Neural cell (in vitro differentiated cells): ENCODE measurements around the gene IRF2BP1. TPM values are rescaled to one million over a fixed set of nuclear protein-coding genes. Genes with fewer than 3 reads are reported as not detected.

Experiments
- H2AFZ ChIP-seq: fragments of 200-600, 300-800 bp; sonication (generic), shearing (Covaris generic); 2 replicates; pipeline ENCODE4 v1.6.0; 2014; ENCODE audit warnings: low read depth, mild to moderate bottlenecking, antibody characterized with exemption, low read length, moderate library complexity
- H3F3A ChIP-seq: fragments of 200-600 bp; shearing (Covaris generic); 2 replicates; pipeline ENCODE4 v1.6.1; 2016; ENCODE audit warnings: mild to moderate bottlenecking, moderate library complexity, mixed read lengths, antibody characterized with exemption, low read length; ENCODE audit not compliant: insufficient read depth, poor library complexity, severe bottlenecking
- H3K27ac ChIP-seq: fragments of 200-600, 300-800 bp; sonication (generic), shearing (Covaris generic); 2 replicates; pipeline ENCODE4 v1.5.1; 2014; ENCODE audit warnings: mild to moderate bottlenecking, low read length, moderate library complexity
- H3K27me3 ChIP-seq: fragments of 300-800, 200-600 bp; sonication (generic), shearing (Covaris generic); 2 replicates; pipeline ENCODE4 v1.6.0; 2014; ENCODE audit warnings: mild to moderate bottlenecking, low read depth, low read length, moderate library complexity; ENCODE audit not compliant: insufficient read depth
- H3K36me3 ChIP-seq: fragments of 300-800, 200-600 bp; sonication (generic), shearing (Covaris generic); 2 replicates; pipeline ENCODE4 v1.5.1; 2014; ENCODE audit warnings: mild to moderate bottlenecking, antibody characterized with exemption, low read length, moderate library complexity; ENCODE audit not compliant: insufficient read depth
- H3K4me2 ChIP-seq: fragments of 300-800, 200-600 bp; sonication (generic), shearing (Covaris generic); 2 replicates; pipeline ENCODE4 v1.6.0; 2014; ENCODE audit warnings: mild to moderate bottlenecking, low read length
- H3K4me3 ChIP-seq: fragments of 300-800, 200-600 bp; sonication (generic), shearing (Covaris generic); 2 replicates; pipeline ENCODE4 v1.5.1; 2014; ENCODE audit warnings: mild to moderate bottlenecking, low read length, moderate library complexity
- H3K79me2 ChIP-seq: fragments of 200-600 bp; shearing (Covaris generic); replicated peaks from 2 replicates; pipeline ENCODE4 v1.6.0; 2014; ENCODE audit warnings: mild to moderate bottlenecking, low read length, moderate library complexity; ENCODE audit not compliant: insufficient read depth
- H3K9ac ChIP-seq: fragments of 300-800, 200-600 bp; sonication (generic), shearing (Covaris generic); 2 replicates; pipeline ENCODE4 v1.6.1; 2016; ENCODE audit warnings: mild to moderate bottlenecking, low read length, mixed read lengths
- H3K9me2 ChIP-seq: fragments of 200-600 bp; shearing (Covaris generic); 2 replicates; pipeline ENCODE4 v1.6.1; 2016; ENCODE audit warnings: mild to moderate bottlenecking, low read length, mixed read lengths; ENCODE audit not compliant: insufficient read depth
- H3K9me3 ChIP-seq: fragments of 200-600, 300-800 bp; sonication (generic), shearing (Covaris generic); 2 replicates; pipeline ENCODE4 v1.6.1; 2016; ENCODE audit warnings: mild to moderate bottlenecking, mixed run types, low read length, moderate library complexity, mixed read lengths
- H4K20me1 ChIP-seq: fragments of 200-600 bp; shearing (Covaris generic); 2 replicates; pipeline ENCODE4 v1.6.1; 2016; ENCODE audit warnings: mild to moderate bottlenecking, mixed run types; ENCODE audit not compliant: insufficient read depth
- EP300 ChIP-seq: fragments of 450-650 bp; conservative IDR thresholded peaks from 2 replicates; pipeline ENCODE4 v1.6.1; 2014; ENCODE audit warnings: antibody characterized with exemption, mild to moderate bottlenecking, moderate library complexity; ENCODE audit not compliant: poor library complexity, severe bottlenecking
- EZH2 ChIP-seq: fragments of 200-600, 300-800 bp; shearing (Covaris generic), sonication (generic); IDR thresholded peaks from 2 replicates; pipeline ENCODE4 v1.6.1; 2014; ENCODE audit warnings: antibody characterized with exemption, low read length, borderline replicate concordance, mild to moderate bottlenecking; ENCODE audit not compliant: insufficient read depth, poor library complexity, severe bottlenecking
- MXI1 ChIP-seq: fragments of 450-650 bp; conservative IDR thresholded peaks from 2 replicates; pipeline ENCODE4 v1.6.1; 2014; ENCODE audit warnings: antibody characterized with exemption, mild to moderate bottlenecking; ENCODE audit not compliant: poor library complexity, severe bottlenecking
- POLR2AphosphoS5 ChIP-seq: IDR thresholded peaks from 2 replicates; pipeline ENCODE4 v1.6.1; 2012
- RAD21 ChIP-seq: fragments of 450-650 bp; conservative IDR thresholded peaks from 2 replicates; pipeline ENCODE4 v1.6.1; 2014; ENCODE audit warnings: antibody characterized with exemption, mild to moderate bottlenecking, moderate library complexity
- SMC3 ChIP-seq: fragments of 450-650 bp; conservative IDR thresholded peaks from 2 replicates; pipeline ENCODE4 v1.6.1; 2014; ENCODE audit warnings: antibody characterized with exemption, mild to moderate bottlenecking, moderate library complexity; ENCODE audit not compliant: poor library complexity
- TAF1 ChIP-seq: IDR thresholded peaks from 2 replicates; pipeline ENCODE4 v1.6.1; 2012; ENCODE audit warnings: low read depth
- polyA plus RNA-seq: library from polyadenylated mRNA; depleted of rRNA; stranded (reverse); fragments of >200 nt; gene quantifications from 2 replicates; pipeline ENCODE4 v1.2.3, GENCODE V29; 2014
- TF ChIP-seq, protein P1 (sequence below): IDR thresholded peaks from 2 replicates; pipeline ENCODE4 v1.6.1; 2012; ENCODE audit warnings: borderline replicate concordance
- TF ChIP-seq, protein P2 (sequence below): fragments of 450-650 bp; IDR thresholded peaks from 2 replicates; pipeline ENCODE4 v1.5.1; 2014; ENCODE audit warnings: antibody characterized with exemption, mild to moderate bottlenecking, moderate library complexity; ENCODE audit not compliant: poor library complexity, severe bottlenecking

Gene IRF2BP1
- polyA plus RNA-seq, 1 donor from 2014 or later = 26.9 TPM

DNA sequence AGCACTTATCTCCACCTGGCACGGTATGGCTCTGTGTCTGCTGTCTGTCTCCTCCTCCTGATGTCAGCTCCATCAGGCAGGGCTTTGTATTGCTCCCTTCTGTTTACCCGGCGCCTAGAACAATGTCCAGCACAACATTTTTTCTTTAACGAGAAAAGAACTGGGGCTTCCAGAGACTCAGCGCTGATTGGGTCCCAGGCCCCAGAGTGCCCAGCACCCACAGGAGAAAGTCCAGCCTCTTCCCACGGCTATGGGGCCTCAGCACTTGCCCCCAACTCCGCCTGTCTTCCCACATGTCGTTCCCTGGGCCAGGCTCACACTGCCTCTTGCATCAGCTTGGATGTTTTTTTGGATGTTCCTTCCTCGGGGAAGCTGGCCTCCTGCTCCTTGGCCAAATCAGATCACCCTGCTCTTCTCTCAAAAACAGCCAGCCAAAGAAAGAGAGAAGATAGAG lies 9.6 kb upstream of the IRF2BP1 start:
- H3K4me2 ChIP-seq = no peak overlapping the region
- H4K20me1 ChIP-seq = no peaks in the 10 kb centered on the region
- H3K9ac ChIP-seq = no peak overlapping the region
- H2AFZ ChIP-seq = no peak overlapping the region
- no peaks in the 10 kb centered on the region for H3K9me2 ChIP-seq
- H3K9me3 ChIP-seq = no peaks in the 10 kb centered on the region
- no peak for TF ChIP-seq TAF1
- TF ChIP-seq MXI1 = no peak
- no peak for TF ChIP-seq RAD21
- no peaks in the 10 kb centered on the region for H3K36me3 ChIP-seq
- no peaks in the 10 kb centered on the region for H3K79me2 ChIP-seq
- H3K4me3 ChIP-seq = no peak overlapping the region
- H3F3A ChIP-seq = no peaks in the 10 kb centered on the region
- no peak overlapping the region for H3K27ac ChIP-seq
- no peaks in the 10 kb centered on the region for H3K27me3 ChIP-seq

DNA sequence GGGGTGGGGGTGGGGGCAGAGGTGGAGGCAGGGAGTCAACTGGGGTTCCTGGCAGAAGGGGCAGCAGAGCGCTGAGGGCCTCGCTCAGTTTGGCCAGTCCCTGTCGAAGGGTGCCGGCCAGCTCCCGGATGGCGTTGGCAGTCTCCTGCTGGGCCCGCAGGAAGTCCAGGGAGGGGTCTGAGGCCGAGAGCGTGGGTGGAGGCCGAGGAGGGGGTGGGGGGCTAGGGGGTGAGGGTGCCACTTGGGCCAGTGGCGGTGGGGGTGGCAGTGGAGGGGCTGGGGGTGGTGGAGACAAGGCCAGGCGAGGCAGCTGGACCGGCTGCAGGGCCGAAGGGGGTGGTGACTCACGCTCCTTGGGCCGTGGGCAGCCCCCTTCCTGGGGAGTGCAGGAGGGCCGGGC lies 4.9 kb upstream of the IRF2BP1 start:
- Histone ChIP-seq H3K9ac (no peak overlapping the region), H3K9me3 (no peaks in the 10 kb centered on the region), H2AFZ (no peak overlapping the region), H3K27ac (no peak overlapping the region), H3K27me3 (no peaks in the 10 kb centered on the region), H3K9me2 (no peaks in the 10 kb centered on the region), H4K20me1 (no peaks in the 10 kb centered on the region), H3K4me2 (no peak overlapping the region), H3F3A (no peaks in the 10 kb centered on the region), H3K36me3 (no peaks in the 10 kb centered on the region), H3K4me3 (no peak overlapping the region), H3K79me2 (no peaks in the 10 kb centered on the region)
- no peak for TF ChIP-seq RAD21
- TF ChIP-seq EP300 = no peak
- no peak for TF ChIP-seq TAF1
- TF ChIP-seq, protein P1, sequence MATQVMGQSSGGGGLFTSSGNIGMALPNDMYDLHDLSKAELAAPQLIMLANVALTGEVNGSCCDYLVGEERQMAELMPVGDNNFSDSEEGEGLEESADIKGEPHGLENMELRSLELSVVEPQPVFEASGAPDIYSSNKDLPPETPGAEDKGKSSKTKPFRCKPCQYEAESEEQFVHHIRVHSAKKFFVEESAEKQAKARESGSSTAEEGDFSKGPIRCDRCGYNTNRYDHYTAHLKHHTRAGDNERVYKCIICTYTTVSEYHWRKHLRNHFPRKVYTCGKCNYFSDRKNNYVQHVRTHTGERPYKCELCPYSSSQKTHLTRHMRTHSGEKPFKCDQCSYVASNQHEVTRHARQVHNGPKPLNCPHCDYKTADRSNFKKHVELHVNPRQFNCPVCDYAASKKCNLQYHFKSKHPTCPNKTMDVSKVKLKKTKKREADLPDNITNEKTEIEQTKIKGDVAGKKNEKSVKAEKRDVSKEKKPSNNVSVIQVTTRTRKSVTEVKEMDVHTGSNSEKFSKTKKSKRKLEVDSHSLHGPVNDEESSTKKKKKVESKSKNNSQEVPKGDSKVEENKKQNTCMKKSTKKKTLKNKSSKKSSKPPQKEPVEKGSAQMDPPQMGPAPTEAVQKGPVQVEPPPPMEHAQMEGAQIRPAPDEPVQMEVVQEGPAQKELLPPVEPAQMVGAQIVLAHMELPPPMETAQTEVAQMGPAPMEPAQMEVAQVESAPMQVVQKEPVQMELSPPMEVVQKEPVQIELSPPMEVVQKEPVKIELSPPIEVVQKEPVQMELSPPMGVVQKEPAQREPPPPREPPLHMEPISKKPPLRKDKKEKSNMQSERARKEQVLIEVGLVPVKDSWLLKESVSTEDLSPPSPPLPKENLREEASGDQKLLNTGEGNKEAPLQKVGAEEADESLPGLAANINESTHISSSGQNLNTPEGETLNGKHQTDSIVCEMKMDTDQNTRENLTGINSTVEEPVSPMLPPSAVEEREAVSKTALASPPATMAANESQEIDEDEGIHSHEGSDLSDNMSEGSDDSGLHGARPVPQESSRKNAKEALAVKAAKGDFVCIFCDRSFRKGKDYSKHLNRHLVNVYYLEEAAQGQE = no peak
- TF ChIP-seq EZH2 = no peak
- TF ChIP-seq, protein P2, sequence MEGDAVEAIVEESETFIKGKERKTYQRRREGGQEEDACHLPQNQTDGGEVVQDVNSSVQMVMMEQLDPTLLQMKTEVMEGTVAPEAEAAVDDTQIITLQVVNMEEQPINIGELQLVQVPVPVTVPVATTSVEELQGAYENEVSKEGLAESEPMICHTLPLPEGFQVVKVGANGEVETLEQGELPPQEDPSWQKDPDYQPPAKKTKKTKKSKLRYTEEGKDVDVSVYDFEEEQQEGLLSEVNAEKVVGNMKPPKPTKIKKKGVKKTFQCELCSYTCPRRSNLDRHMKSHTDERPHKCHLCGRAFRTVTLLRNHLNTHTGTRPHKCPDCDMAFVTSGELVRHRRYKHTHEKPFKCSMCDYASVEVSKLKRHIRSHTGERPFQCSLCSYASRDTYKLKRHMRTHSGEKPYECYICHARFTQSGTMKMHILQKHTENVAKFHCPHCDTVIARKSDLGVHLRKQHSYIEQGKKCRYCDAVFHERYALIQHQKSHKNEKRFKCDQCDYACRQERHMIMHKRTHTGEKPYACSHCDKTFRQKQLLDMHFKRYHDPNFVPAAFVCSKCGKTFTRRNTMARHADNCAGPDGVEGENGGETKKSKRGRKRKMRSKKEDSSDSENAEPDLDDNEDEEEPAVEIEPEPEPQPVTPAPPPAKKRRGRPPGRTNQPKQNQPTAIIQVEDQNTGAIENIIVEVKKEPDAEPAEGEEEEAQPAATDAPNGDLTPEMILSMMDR = no peak
- no peak for TF ChIP-seq SMC3
- TF ChIP-seq POLR2AphosphoS5 = no peak
- no peak for TF ChIP-seq MXI1
